ENCODE results near the gene CDC45. TPM values are rescaled to one million over a fixed set of nuclear protein-coding genes. Genes with fewer than 3 reads are reported as not detected.

Gene CDC45
- total RNA-seq, 4 donors from 2014 or later, result 0.27 TPM; not detected in 3

- Histone ChIP-seq H3K27me3 (no peaks in the 10 kb centered on the region), H3K9me3 (no peaks in the 10 kb centered on the region), H3K27ac (peak overlapping the region in 1 of 4 donors; percentile 12), H3K36me3 (peaks cover 0 to 96% of the 10 kb centered on the region in 2 donors), H3K4me1 (peaks cover 9 to 14% of the 10 kb centered on the region in 2 donors), H3K4me3 (no peak overlapping the region)
- intact Hi-C loops (cut with DNase I; ENCODE audit: low total_unique reads) (no loop called here), in situ Hi-C loops (cut with MboI; ENCODE audit: low sequenced_read_pairs in 4 of 4) (loop anchor here in 1 of 4 donors (25.0 kb wide), 1 partner anchor 282 kb away; the partner anchor contains the start of gene SLC25A1)
- ATAC-seq (no peak), DNase-seq (no peak)
- TF ChIP-seq POLR2A (IDR thresholded peaks at IDR 0.05) (no peak), CTCF (IDR thresholded peaks at IDR 0.05 in 4 of 5, conservative IDR thresholded peaks at IDR 0.05 in 1 of 5) (no peak)
Measured at GRCh38 chr22:19469421-19469820, 10.3 kb upstream of the CDC45 start.

- in situ Hi-C loops (cut with MboI; ENCODE audit: low sequenced_read_pairs in 4 of 4), result loop anchor here in 1 of 4 donors (25.0 kb wide), 1 partner anchor 283 kb away; the partner anchor contains the start of gene SLC25A1
- H3K4me1 ChIP-seq, result peaks cover 12 to 14% of the 10 kb centered on the region in 2 donors
- H3K36me3 ChIP-seq, result peaks cover 0 to 96% of the 10 kb centered on the region in 2 donors
- H3K9me3 ChIP-seq, result no peaks in the 10 kb centered on the region
- DNase-seq (no peak), ATAC-seq (no peak)
- TF ChIP-seq POLR2A (IDR thresholded peaks at IDR 0.05), result no peak
- no peak for TF ChIP-seq CTCF (IDR thresholded peaks at IDR 0.05 in 4 of 5, conservative IDR thresholded peaks at IDR 0.05 in 1 of 5)
- H3K4me3 ChIP-seq, result no peak overlapping the region
- no peaks in the 10 kb centered on the region for H3K27me3 ChIP-seq
- peak overlapping the region in 1 of 4 donors; percentile 12 for H3K27ac ChIP-seq
- intact Hi-C loops (cut with DNase I; ENCODE audit: low total_unique reads), result no loop called here
Measured at GRCh38 chr22:19470010-19470409, 9.7 kb upstream of the CDC45 start.

- in situ Hi-C loops (cut with MboI; ENCODE audit: low sequenced_read_pairs in 4 of 4) (loop anchor here in 1 of 4 donors (25.0 kb wide), 1 partner anchor 284 kb away; the partner anchor contains the start of gene SLC25A1), intact Hi-C loops (cut with DNase I; ENCODE audit: low total_unique reads) (no loop called here)
- H3K27ac ChIP-seq, result no peak overlapping the region
- no peaks in the 10 kb centered on the region for H3K27me3 ChIP-seq
- no peak for TF ChIP-seq POLR2A (IDR thresholded peaks at IDR 0.05)
- TF ChIP-seq CTCF (IDR thresholded peaks at IDR 0.05 in 4 of 5, conservative IDR thresholded peaks at IDR 0.05 in 1 of 5), result no peak
- H3K4me1 ChIP-seq, result peaks cover 24 to 30% of the 10 kb centered on the region in 2 donors
- H3K4me3 ChIP-seq, result no peak overlapping the region
- DNase-seq (no peak), ATAC-seq (no peak)
- peaks cover 0 to 87% of the 10 kb centered on the region in 2 donors for H3K36me3 ChIP-seq
- no peaks in the 10 kb centered on the region for H3K9me3 ChIP-seq
Measured at GRCh38 chr22:19471572-19471971, 8.1 kb upstream of the CDC45 start.

GRCh38 chr22:19472233-19472632 is 7.5 kb upstream of the CDC45 start:
- ATAC-seq, result no peak
- TF ChIP-seq CTCF (IDR thresholded peaks at IDR 0.05 in 4 of 5, conservative IDR thresholded peaks at IDR 0.05 in 1 of 5) (no peak), POLR2A (IDR thresholded peaks at IDR 0.05) (no peak)
- no peaks in the 10 kb centered on the region for H3K9me3 ChIP-seq
- peaks cover 0 to 80% of the 10 kb centered on the region in 2 donors for H3K36me3 ChIP-seq
- peaks cover 31 to 34% of the 10 kb centered on the region in 2 donors for H3K4me1 ChIP-seq
- in situ Hi-C loops (cut with MboI; ENCODE audit: low sequenced_read_pairs in 4 of 4), result loop anchor here in 1 of 4 donors (25.0 kb wide), 1 partner anchor 285 kb away; the partner anchor contains the start of gene SLC25A1
- peak overlapping the region; percentile 90 to 98 (median 97) for H3K27ac ChIP-seq
- no peak for DNase-seq
- no peak overlapping the region for H3K4me3 ChIP-seq
- intact Hi-C loops (cut with DNase I; ENCODE audit: low total_unique reads), result no loop called here
- H3K27me3 ChIP-seq, result no peaks in the 10 kb centered on the region
